ENCODE data around the gene ANXA9. TPM values are rescaled to one million over a fixed set of nuclear protein-coding genes. Genes with fewer than 3 reads are reported as not detected.
A peak's percentile ranks its signal among the peaks of the same experiment; 100 is the strongest.

The ANXA9 gene
- total RNA-seq, 2 donors from 2014 or later, result 0.21 TPM; not detected in 1

GRCh38 chr1:151012684-151013471 is 30.8 kb downstream of the ANXA9 start:
- Mint-ChIP-seq H3K4me1 (ENCODE audit: low read depth) (peaks cover 38% of the 10 kb centered on the region), H3K4me3 (no peak overlapping the region), H3K27ac (no peak overlapping the region), H3K36me3 (ENCODE audit: insufficient read depth in 2 of 2) (peaks cover 2 to 3% of the 10 kb centered on the region in 2 donors), H3K9me3 (no peaks in the 10 kb centered on the region), H3K27me3 (ENCODE audit: low read depth) (no peaks in the 10 kb centered on the region)
- ATAC-seq (replicated peaks in 1 of 2), result no peak
- no peak for DNase-seq

DNA sequence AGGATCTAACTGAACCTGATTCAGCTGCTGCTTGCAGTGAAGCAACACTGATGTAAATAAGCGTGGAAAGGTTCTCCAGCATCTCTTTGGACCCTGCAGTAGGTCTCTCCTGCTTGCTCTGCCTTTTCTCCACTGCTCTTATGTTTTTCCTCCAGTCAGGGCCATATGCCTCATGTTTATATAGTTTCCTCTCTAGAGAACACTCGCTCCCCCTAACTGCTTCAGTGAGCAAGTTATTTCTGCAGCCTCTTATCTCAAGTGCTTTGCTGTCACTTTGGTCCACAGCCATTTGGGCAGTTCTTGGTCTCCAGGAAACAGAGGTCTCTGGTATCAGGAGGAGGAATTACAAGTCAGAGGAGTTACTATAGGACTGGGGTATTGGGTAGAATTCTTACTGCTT is 31.4 kb downstream of the ANXA9 start:
- no peaks in the 10 kb centered on the region for H3K9me3 Mint-ChIP-seq
- H3K36me3 Mint-ChIP-seq (ENCODE audit: insufficient read depth in 2 of 2), result peaks cover under 1 to 5% of the 10 kb centered on the region in 2 donors
- no peak overlapping the region for H3K27ac Mint-ChIP-seq
- H3K4me1 Mint-ChIP-seq (ENCODE audit: low read depth), result peaks cover 35% of the 10 kb centered on the region
- no peak for DNase-seq
- ATAC-seq (replicated peaks in 1 of 2), result no peak
- H3K27me3 Mint-ChIP-seq (ENCODE audit: low read depth), result no peaks in the 10 kb centered on the region
- no peak overlapping the region for H3K4me3 Mint-ChIP-seq

DNA sequence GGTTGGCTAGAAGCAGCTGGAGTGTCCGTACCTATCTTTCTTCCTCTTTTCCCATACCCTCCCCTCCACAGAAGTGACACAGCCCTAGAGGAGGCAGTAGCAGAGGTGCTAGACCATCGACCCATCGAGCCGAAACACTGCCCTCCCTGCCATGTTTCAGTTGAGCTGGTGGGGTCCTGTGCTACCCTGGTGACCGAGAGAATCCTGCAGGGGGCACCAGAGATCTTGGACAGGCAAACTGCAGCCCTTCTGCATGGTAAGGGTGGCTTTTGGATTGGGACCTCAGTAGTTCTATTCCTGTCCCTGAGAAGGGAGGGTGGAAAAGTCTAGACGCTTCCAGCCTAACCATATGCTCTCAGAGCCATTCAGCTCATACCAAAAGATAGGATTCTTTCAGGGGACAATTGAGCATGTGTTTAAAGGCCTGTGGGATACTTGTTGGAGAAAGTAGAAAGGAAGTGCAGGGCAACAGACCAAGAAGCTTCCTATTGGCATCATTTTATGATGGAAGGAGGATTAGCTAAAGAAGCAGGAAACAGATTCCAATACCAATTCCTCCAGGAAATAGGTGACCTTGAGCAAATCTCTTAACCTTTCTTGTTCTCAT is 42.6 kb downstream of the ANXA9 start:
- ATAC-seq (replicated peaks in 1 of 2), result peak; percentile 96 to 99
- DNase-seq, result peak; percentile 86 to 87
- peak overlapping the region; percentile 40 to 56 for H3K4me3 Mint-ChIP-seq
- no peak overlapping the region for H3K27ac Mint-ChIP-seq
- H3K27me3 Mint-ChIP-seq (ENCODE audit: low read depth), result no peaks in the 10 kb centered on the region
- no peaks in the 10 kb centered on the region for H3K9me3 Mint-ChIP-seq
- H3K4me1 Mint-ChIP-seq (ENCODE audit: low read depth), result peaks cover 6% of the 10 kb centered on the region
- H3K36me3 Mint-ChIP-seq (ENCODE audit: insufficient read depth in 2 of 2), result peaks cover 2 to 4% of the 10 kb centered on the region in 2 donors

- DNase-seq, result no peak
- no peak for ATAC-seq (replicated peaks in 1 of 2)
- no peaks in the 10 kb centered on the region for H3K27me3 Mint-ChIP-seq (ENCODE audit: low read depth)
- no peak overlapping the region for H3K27ac Mint-ChIP-seq
- peaks cover 2 to 6% of the 10 kb centered on the region in 2 donors for H3K36me3 Mint-ChIP-seq (ENCODE audit: insufficient read depth in 2 of 2)
- peaks cover 6% of the 10 kb centered on the region for H3K4me1 Mint-ChIP-seq (ENCODE audit: low read depth)
- H3K9me3 Mint-ChIP-seq, result no peaks in the 10 kb centered on the region
- H3K4me3 Mint-ChIP-seq, result no peak overlapping the region
Measured at GRCh38 chr1:151026460-151026859, 44.4 kb downstream of the ANXA9 start.

- ATAC-seq (replicated peaks in 1 of 2), result no peak
- no peak overlapping the region for H3K27ac Mint-ChIP-seq
- H3K27me3 Mint-ChIP-seq (ENCODE audit: low read depth), result no peaks in the 10 kb centered on the region
- DNase-seq, result no peak
- peaks cover 0 to 10% of the 10 kb centered on the region in 2 donors for H3K36me3 Mint-ChIP-seq (ENCODE audit: insufficient read depth in 2 of 2)
- H3K4me1 Mint-ChIP-seq (ENCODE audit: low read depth), result no peaks in the 10 kb centered on the region
- H3K9me3 Mint-ChIP-seq, result no peaks in the 10 kb centered on the region
- H3K4me3 Mint-ChIP-seq, result no peak overlapping the region
Measured at GRCh38 chr1:151032164-151032563, 50.1 kb downstream of the ANXA9 start.

GRCh38 chr1:151035167-151035566 is 53.1 kb downstream of the ANXA9 start:
- ATAC-seq (replicated peaks in 1 of 2) (no peak), DNase-seq (no peak)
- H3K4me1 Mint-ChIP-seq (ENCODE audit: low read depth), result no peaks in the 10 kb centered on the region
- H3K36me3 Mint-ChIP-seq (ENCODE audit: insufficient read depth in 2 of 2), result peaks cover 0 to 10% of the 10 kb centered on the region in 2 donors
- peak overlapping the region; percentile 34 for H3K27ac Mint-ChIP-seq
- H3K4me3 Mint-ChIP-seq, result no peak overlapping the region
- H3K27me3 Mint-ChIP-seq (ENCODE audit: low read depth), result no peaks in the 10 kb centered on the region
- no peaks in the 10 kb centered on the region for H3K9me3 Mint-ChIP-seq

- DNase-seq, result no peak
- no peaks in the 10 kb centered on the region for H3K9me3 Mint-ChIP-seq
- H3K4me1 Mint-ChIP-seq (ENCODE audit: low read depth), result no peaks in the 10 kb centered on the region
- H3K36me3 Mint-ChIP-seq (ENCODE audit: insufficient read depth in 2 of 2), result peaks cover 0 to 8% of the 10 kb centered on the region in 2 donors
- no peaks in the 10 kb centered on the region for H3K27me3 Mint-ChIP-seq (ENCODE audit: low read depth)
- ATAC-seq (replicated peaks in 1 of 2), result no peak
- no peak within 1 kb of the TSS for H3K4me3 Mint-ChIP-seq
- no peak within 1 kb of the TSS for H3K27ac Mint-ChIP-seq
Measured at GRCh38 chr1:151036356-151036755, 54.3 kb downstream of the ANXA9 start, which contains the start of gene BNIPL. BNIPL (plus strand) TSS chr1:151036586; CDS start chr1:151036726, 140 bp downstream.

DNA sequence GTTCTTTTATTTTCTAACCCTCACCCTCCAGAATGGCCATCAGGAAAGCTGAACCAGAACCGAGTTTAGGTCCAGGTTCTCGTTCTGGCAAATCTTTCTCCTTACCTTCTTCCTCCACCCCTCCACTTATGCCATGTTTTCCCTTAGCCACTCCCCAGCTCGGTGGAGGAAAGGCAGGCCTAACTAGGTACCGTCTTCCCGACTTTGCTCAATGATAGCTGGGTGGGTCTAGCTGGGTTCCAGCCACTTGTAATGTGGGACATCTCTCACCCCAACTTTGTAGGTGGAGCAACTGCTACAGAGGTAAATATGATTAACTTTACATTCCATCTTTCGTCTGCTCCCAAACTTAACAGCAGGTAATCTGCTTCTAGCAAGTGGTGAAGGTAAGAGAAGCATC is 54.9 kb downstream of the ANXA9 start:
- ATAC-seq (replicated peaks in 1 of 2), result no peak
- H3K4me3 Mint-ChIP-seq, result no peak overlapping the region
- H3K27me3 Mint-ChIP-seq (ENCODE audit: low read depth), result no peaks in the 10 kb centered on the region
- H3K27ac Mint-ChIP-seq, result no peak overlapping the region
- DNase-seq, result no peak
- H3K36me3 Mint-ChIP-seq (ENCODE audit: insufficient read depth in 2 of 2), result peaks cover 0 to 5% of the 10 kb centered on the region in 2 donors
- no peaks in the 10 kb centered on the region for H3K9me3 Mint-ChIP-seq
- H3K4me1 Mint-ChIP-seq (ENCODE audit: low read depth), result no peaks in the 10 kb centered on the region

GRCh38 chr1:151039521-151039920 is 57.4 kb downstream of the ANXA9 start:
- no peaks in the 10 kb centered on the region for H3K9me3 Mint-ChIP-seq
- no peak for DNase-seq
- H3K27ac Mint-ChIP-seq, result no peak overlapping the region
- no peak overlapping the region for H3K4me3 Mint-ChIP-seq
- peaks cover 0 to 1% of the 10 kb centered on the region in 2 donors for H3K36me3 Mint-ChIP-seq (ENCODE audit: insufficient read depth in 2 of 2)
- no peaks in the 10 kb centered on the region for H3K27me3 Mint-ChIP-seq (ENCODE audit: low read depth)
- ATAC-seq (replicated peaks in 1 of 2), result no peak
- H3K4me1 Mint-ChIP-seq (ENCODE audit: low read depth), result no peaks in the 10 kb centered on the region

- ATAC-seq (replicated peaks in 1 of 2) (peak in 1 of 2 donors; percentile 28), DNase-seq (no peak)
- H3K27me3 Mint-ChIP-seq (ENCODE audit: low read depth), result no peaks in the 10 kb centered on the region
- peak overlapping the region; percentile 44 for H3K27ac Mint-ChIP-seq
- H3K36me3 Mint-ChIP-seq (ENCODE audit: insufficient read depth in 2 of 2), result no peaks in the 10 kb centered on the region
- no peaks in the 10 kb centered on the region for H3K9me3 Mint-ChIP-seq
- no peak overlapping the region for H3K4me3 Mint-ChIP-seq
- H3K4me1 Mint-ChIP-seq (ENCODE audit: low read depth), result peaks cover 13% of the 10 kb centered on the region
Measured at GRCh38 chr1:151043163-151043562, 61.1 kb downstream of the ANXA9 start.

Other genes with a start within 250 kb of the ANXA9 start
- gene CTSS, start 216.5 kb upstream of the ANXA9 start, total RNA-seq, result 10 to 100 TPM; 47.1 to 70.8 TPM
- 1 to 10 TPM; 8.3 to 9.7 TPM for gene CTSK, start 174.0 kb upstream of the ANXA9 start, total RNA-seq
- gene ARNT, start 105.7 kb upstream of the ANXA9 start, total RNA-seq, result 10 to 100 TPM; 39.4 to 43.2 TPM
- not detected for gene CTXND2, start 95.2 kb upstream of the ANXA9 start, total RNA-seq
- gene SETDB1, start 55.9 kb upstream of the ANXA9 start, total RNA-seq, result 10 to 100 TPM; 60.4 to 70.1 TPM
- 100 to 1,000 TPM; 184 to 185 TPM for gene CERS2, start 7.5 kb upstream of the ANXA9 start, total RNA-seq
- 10 to 100 TPM; 10.9 to 11.9 TPM for gene MINDY1, start 24.6 kb downstream of the ANXA9 start, total RNA-seq
- 10 to 100 TPM; 18.1 to 20.1 TPM for gene PRUNE1, start 26.2 kb downstream of the ANXA9 start, total RNA-seq
- gene BNIPL, start 54.3 kb downstream of the ANXA9 start, total RNA-seq, result 1 to 10 TPM; 2.8 to 5.3 TPM
- 1 to 10 TPM; 2.1 to 3.1 TPM for gene C1orf56, start 65.5 kb downstream of the ANXA9 start, total RNA-seq
- gene CDC42SE1, start 77.3 kb downstream of the ANXA9 start, total RNA-seq, result 100 to 1,000 TPM; 210 to 220 TPM
- 1 to 10 TPM; 5.3 to 5.6 TPM for gene MLLT11, start 78.1 kb downstream of the ANXA9 start, total RNA-seq
- 10 to 100 TPM; 22.7 to 29.1 TPM for gene GABPB2, start 88.5 kb downstream of the ANXA9 start, total RNA-seq
- 1 to 10 TPM; 1.9 to 4.3 TPM for gene SEMA6C, start 164.3 kb downstream of the ANXA9 start, total RNA-seq
- 10 to 100 TPM; 14.7 to 17.1 TPM for gene TNFAIP8L2, start 174.4 kb downstream of the ANXA9 start, total RNA-seq
- gene LYSMD1, start 183.6 kb downstream of the ANXA9 start, total RNA-seq, result 1 to 10 TPM; 5.2 to 6.1 TPM
- gene SCNM1, start 183.9 kb downstream of the ANXA9 start, total RNA-seq, result 100 to 1,000 TPM in 1 of 2 donors, 10 to 100 TPM in 1; 87.1 to 103 TPM
- 1 to 10 TPM; 1.8 to 3.2 TPM for gene TMOD4, start 193.7 kb downstream of the ANXA9 start, total RNA-seq
- gene VPS72, start 207.9 kb downstream of the ANXA9 start, total RNA-seq, result 10 to 100 TPM; 77.8 to 94.1 TPM
- gene PIP5K1A, start 216.3 kb downstream of the ANXA9 start, total RNA-seq, result 10 to 100 TPM; 77.5 to 80.3 TPM

Measured in activated T-cell treated with anti-CD3 and anti-CD28 coated beads, Interleukin-2, amount 50 U/mL, for 72 hours (primary cell).